IMR-90 (cell line): ENCODE results near the gene C7. TPM values are rescaled to one million over a fixed set of nuclear protein-coding genes. Genes with fewer than 3 reads are reported as not detected.

Source experiments
- MAZ ChIP-seq: IDR thresholded peaks from 2 replicates; pipeline ENCODE4 v1.6.1; 2012; ENCODE audit warnings: low read depth, mild to moderate bottlenecking, low read length, improper control_type of control experiment, moderate library complexity, borderline replicate concordance
- RAD21 ChIP-seq: IDR thresholded peaks from 2 replicates; pipeline ENCODE4 v1.6.1; 2012; ENCODE audit warnings: low read length, improper control_type of control experiment
- RFX5 ChIP-seq: IDR thresholded peaks from 2 replicates; pipeline ENCODE4 v1.8.0; 2012; ENCODE audit warnings: low read depth, mild to moderate bottlenecking, low read length, moderate library complexity
- polyA plus RNA-seq, 3 experiments: library from polyadenylated mRNA; depleted of rRNA; stranded (reverse); fragments of >200 nt; gene quantifications; 2 replicates each; pipeline ENCODE4 v1.2.3, GENCODE V29; 2012; ENCODE audit warnings: low replicate concordance in 1 of 3
- total RNA-seq: library from RNA; depleted of rRNA; stranded (reverse); fragments of >200 nt; gene quantifications from 2 replicates; pipeline ENCODE4 v1.2.3, GENCODE V29; 2012
- TF ChIP-seq, protein P1 (sequence below): conservative IDR thresholded peaks from 2 replicates; pipeline ENCODE4 v1.5.1; 2012; ENCODE audit warnings: mild to moderate bottlenecking, low read depth, low read length, improper control_type of control experiment

The C7 gene
- total and polyA plus RNA-seq, 2 of the 4 experiments (the other 2 are of a cell fraction) = 0.54 to 1.8 TPM

DNA sequence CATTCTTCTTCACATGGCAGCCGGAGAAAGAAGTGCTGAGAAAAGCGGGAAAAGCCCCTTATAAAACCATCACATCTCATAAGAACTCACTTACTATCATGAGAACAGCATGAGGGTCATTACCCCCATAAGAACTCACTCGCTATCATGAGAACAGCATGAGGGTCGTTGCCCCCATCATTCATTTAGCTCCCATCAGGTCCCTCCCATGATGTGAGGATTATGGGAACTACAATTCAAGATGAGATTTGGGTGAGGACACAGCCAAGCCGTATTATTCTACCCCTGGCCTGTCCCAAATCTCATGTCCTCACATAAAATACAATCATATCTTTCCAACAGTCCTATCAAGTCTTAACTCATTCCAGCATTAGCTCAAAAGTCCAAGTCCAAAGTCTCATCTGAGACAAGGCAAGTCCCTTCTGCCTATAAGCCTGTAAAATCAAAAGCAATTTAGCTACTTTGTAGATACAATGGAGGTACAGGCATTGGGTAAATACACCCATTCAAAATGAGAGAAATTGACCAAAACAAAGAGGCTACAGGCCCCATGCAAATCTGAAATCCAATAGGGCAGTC, 82.8 kb downstream of the C7 start (continued):
- TF ChIP-seq, protein P1, sequence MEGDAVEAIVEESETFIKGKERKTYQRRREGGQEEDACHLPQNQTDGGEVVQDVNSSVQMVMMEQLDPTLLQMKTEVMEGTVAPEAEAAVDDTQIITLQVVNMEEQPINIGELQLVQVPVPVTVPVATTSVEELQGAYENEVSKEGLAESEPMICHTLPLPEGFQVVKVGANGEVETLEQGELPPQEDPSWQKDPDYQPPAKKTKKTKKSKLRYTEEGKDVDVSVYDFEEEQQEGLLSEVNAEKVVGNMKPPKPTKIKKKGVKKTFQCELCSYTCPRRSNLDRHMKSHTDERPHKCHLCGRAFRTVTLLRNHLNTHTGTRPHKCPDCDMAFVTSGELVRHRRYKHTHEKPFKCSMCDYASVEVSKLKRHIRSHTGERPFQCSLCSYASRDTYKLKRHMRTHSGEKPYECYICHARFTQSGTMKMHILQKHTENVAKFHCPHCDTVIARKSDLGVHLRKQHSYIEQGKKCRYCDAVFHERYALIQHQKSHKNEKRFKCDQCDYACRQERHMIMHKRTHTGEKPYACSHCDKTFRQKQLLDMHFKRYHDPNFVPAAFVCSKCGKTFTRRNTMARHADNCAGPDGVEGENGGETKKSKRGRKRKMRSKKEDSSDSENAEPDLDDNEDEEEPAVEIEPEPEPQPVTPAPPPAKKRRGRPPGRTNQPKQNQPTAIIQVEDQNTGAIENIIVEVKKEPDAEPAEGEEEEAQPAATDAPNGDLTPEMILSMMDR = no peak
- TF ChIP-seq RAD21 (no peak), RFX5 (no peak), MAZ (no peak)
